HG02943 (cell line): Measurements from ENCODE around the gene SLC13A3.
"Not testable (repeated sequence)": the region's sequence is repeated elsewhere in the genome, so short reads cannot be mapped to it uniquely, and the experiment has no call there.

ENCODE experiments used
- ATAC-seq: cut with Tn5 transposase; IDR thresholded peaks from one replicate; pipeline ENCODE4 v1.9.1; 2021; ENCODE audit warnings: mild to moderate bottlenecking, low read depth, moderate library complexity; ENCODE audit not compliant: unreplicated experiment

The SLC13A3 gene

DNA sequence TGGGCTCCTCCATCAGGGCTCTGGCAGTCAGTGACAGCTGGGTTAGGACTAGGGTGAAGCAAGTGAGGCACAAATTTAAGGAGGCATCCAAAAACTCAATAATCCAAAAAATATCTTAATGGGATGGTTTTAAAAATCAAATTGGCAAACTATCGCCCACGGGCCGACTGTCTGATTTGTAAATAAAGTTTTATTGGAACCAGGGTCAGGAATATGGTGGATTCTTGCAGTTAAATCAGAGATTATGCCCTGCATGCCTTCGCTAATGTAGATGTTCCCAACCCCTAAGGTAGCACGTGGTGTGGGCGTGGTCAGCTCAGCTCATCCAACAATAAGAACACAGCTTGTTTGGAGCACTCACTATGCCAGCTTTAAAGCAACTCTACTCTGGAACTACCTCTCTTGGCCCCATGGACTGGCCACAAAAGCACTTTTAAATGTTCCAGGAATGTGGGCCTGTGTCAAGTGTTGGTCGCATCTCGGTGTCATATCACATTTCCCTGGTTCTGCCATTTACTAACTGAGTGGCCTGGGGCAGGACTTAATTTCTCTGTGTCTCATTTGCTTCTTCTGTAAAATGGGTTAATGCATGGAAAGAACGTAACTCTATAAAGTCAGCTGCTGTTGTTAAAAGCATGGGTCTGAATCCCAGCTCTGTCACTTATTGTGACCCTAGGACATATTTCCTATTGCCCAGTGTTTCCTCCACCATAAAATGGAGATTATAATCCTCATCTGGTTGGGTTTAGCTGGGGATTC lies 31.0 kb upstream of the SLC13A3 start:
- no peak for ATAC-seq

- no peak for ATAC-seq
Observed at GRCh38 chr20:46681032-46681854, 30.0 kb upstream of the SLC13A3 start.

DNA sequence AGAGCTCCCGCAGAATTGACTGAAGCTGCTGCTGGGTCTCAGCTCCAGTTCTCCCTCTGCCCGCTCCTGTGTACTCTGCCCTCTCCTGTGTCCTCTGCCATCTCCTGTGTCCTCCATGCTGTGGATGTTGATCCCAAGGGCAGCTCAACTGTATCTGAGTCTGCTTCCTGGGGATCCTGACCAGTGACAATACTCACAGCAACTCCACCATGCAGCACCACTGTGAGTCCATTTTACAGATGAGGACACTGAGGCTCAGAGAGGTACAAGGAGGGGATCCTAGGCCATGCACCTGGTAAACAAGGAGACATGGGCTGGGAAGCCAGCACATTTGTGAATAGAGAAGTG lies 29.4 kb upstream of the SLC13A3 start:
- ATAC-seq, result no peak

DNA sequence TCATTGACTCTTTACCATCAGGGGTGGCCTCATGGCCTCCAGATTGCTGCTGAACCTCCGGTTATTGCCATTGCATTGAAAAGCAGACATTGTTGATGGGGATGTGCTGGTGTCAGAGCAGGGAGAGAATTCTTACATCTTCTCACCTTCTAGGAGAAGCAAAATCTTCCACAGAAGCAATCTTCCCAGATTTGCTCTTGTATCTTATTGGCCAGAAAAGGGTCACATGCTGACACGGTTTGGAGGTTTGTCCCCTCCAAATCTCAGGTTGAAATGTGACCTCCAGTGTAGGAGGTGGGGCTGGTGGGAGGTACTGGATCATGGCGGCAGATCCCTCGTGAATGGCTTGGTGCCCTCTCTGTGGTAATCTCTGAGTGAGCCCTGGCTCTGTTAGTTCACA lies 27.3 kb upstream of the SLC13A3 start:
- ATAC-seq, result no peak

GRCh38 chr20:46677608-46678007 lies 26.3 kb upstream of the SLC13A3 start:
- no peak for ATAC-seq

DNA sequence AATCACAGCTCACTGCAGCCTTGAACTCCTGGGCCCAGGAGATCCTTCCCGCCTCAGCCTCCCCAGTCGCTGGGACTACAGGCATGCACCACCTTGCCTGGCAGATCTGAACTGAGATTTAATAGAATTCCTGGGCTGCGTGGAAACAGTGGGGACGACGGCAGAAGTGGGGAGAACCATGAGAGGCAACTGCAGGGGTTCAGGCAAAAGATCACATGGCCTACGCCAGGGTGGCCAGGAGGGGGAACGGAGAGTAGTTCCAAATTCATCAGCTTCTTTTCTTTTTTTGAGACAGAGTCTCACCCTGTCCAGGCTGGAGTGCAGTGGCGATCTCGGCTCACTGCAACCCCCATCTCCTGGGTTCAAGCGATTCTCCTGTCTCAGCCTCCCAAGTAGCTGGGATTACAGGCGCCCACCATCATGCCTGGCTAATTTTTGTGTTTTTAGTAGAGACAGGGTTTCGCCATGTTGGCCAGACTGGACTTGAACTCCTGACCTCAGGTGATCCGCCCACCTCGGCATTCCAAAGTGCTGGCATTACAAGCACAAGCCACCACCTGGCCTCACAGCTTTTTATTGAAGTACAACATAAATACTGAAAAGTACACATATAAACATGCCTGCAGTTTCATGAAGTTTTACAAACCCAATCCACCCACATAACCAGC lies 25.5 kb upstream of the SLC13A3 start:
- ATAC-seq, result not testable (repeated sequence)

- no peak for ATAC-seq
Observed at GRCh38 chr20:46674253-46675083, 23.2 kb upstream of the SLC13A3 start.

GRCh38 chr20:46673394-46674252 lies 22.4 kb upstream of the SLC13A3 start:
- ATAC-seq, result no peak

DNA sequence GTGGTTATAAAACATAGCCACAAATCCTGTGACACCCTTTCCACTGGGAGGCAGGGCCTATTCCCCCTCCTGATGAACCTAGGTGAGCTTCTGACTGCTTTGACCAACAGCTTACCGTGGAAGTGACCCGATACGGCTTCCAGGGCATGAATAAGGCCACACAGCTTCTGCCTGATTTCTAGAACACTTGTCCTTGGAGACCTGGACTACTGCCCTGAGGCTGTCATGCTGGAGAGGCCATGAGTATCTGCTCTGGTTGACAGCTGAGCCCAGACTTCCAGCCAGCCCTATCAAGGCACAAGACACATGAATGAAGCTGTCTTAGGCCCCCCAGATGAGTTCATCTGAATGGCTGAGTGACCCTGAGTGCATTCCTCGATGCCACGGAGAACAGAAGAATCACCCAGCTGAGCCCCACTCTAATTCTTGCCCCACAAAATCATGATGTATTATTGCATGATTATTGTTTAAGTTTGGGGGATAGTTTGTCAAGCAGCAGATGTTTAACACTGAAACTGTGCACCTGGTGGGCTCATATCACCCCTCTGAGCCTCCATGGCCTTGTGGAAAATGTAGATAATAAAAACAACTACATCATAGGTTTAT lies 21.4 kb upstream of the SLC13A3 start:
- ATAC-seq, result no peak

DNA sequence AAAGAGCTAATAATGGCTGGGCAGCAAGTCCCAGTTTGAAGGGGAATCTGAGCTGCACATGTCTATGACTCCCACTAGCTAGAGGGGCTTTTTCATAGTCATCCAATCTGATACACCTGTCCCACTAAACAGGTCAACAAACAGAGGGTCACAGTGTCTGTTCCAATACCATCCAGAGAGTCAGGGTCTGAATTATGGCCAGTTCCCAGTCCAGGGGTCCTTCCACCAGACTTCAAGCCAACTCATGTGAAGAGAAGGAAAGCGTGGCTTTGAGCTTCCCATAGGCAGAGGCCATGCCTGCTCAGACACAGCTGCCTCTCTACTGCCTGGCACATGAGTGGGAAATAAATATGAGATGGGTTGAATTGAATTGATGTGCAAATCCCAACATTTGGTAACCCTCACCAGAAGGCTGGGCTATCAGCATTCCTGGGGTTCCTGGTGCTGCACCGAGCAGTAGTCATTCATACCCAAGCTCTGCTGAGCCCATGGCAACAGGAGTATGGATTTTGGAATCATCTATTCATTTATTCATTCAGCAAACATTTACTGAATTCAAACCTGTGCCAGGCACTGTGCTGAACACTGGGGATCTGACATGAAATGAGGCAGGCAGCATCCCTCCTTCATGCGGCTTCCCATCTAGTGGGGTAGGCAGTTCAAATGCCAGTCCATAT lies 20.7 kb upstream of the SLC13A3 start:
- ATAC-seq, result no peak

DNA sequence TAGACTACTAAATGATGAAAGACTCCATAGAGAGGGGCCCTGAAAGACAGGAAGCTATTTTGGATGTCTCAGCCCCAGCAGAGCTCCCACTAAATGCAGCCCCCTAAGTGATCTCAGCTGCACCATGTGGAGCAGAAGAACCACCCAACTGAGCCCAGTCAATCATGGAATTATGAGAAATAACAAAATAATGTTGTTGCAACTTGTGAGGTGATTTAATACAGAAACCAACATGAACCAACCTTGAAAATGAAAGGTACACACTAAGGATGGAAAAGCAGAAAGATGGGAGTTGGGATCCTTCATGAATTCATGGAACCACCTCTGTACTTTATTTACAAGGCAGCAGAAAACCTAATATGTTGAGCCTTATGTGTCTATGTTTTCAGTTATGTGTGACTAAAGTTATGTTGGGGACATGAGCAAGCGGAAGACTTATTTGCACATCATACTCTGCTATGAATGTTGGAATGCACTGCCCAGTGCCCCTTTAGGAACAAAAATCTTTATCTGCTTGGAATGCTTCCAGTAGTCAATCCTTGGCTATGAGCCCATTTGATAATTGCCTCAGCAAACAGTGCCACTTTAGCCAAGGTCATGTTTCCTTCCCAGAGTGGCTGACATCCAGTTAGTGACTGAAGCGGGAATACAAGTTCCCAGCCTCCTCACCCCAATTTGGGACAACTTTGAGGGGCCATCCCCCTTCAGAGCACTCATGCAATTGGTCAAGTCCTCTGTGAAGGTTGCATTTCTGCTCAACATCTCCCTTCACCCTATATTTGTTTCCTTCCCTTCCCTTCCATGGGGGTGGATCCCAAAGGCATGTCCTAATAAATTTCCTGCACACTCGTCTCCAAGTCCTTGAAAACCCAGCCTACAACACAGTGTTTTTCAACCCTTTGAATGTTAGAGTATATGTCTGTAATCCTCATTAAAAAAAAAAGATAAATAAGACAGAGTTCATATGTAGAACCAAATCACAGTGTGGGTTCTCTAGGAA lies 19.6 kb upstream of the SLC13A3 start:
- no peak for ATAC-seq

- ATAC-seq, result no peak
Observed at GRCh38 chr20:46670228-46670584, 18.9 kb upstream of the SLC13A3 start.

- no peak for ATAC-seq
Observed at GRCh38 chr20:46666818-46667515, 15.7 kb upstream of the SLC13A3 start.

- ATAC-seq, result no peak
Observed at GRCh38 chr20:46666306-46666705, 15.0 kb upstream of the SLC13A3 start.

GRCh38 chr20:46665602-46666001 lies 14.3 kb upstream of the SLC13A3 start:
- ATAC-seq, result no peak

DNA sequence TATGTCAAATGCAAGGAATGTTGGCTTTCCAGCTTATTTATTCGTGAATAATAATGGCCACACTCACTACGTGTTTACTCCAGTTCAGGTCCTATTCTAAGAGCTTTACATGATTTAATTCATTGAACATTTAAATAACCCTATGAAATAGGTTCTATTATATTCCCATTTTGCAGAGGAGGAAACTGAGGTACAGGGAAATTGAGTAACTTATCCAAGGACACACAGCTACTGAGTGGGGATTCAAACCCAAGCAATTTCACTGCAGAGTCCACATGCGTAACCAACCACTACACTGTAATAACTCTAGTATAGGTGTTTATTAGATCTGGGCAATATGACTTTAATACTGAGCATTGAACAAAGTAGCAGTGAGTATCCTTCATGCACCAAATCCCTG lies 12.3 kb upstream of the SLC13A3 start:
- ATAC-seq, result no peak

DNA sequence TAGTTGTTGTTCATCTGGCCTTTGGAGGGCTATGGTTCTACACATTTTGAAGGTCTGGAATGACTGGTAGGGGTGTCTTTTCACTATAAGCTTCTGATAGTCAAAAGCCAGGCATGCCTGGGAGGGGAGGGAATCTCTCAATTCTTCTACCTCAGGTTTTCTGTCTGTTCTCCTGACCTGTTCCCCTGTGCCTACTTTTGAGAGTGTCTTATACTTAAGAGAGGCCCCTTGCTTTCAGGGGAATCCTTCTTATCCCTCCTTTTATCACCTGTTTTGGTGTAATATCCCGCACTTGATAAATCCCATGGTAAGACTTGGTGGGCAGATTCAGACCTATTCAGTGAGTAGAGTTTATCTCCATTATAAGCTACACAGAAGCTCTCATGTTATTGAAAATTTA lies 10.4 kb upstream of the SLC13A3 start:
- ATAC-seq, result no peak
